HCT116 (cell line): Measurements from ENCODE around the gene TTLL5. TPM values are rescaled to one million over a fixed set of nuclear protein-coding genes. Genes with fewer than 3 reads are reported as not detected.

Experiments
- CBX3 ChIP-seq: IDR thresholded peaks from 2 replicates; pipeline ENCODE4 v1.6.1; 2012; ENCODE audit warnings: low read depth
- JUND ChIP-seq: IDR thresholded peaks from 2 replicates; pipeline ENCODE4 v1.6.1; 2012
- TCF7L2 ChIP-seq: IDR thresholded peaks from 2 replicates; pipeline ENCODE4 v1.7.0; 2011; ENCODE audit warnings: borderline replicate concordance, inconsistent platforms; ENCODE audit not compliant: insufficient read depth, insufficient read length; ENCODE audit errors: extremely low read depth
- ZBTB33 ChIP-seq: IDR thresholded peaks from 2 replicates; pipeline ENCODE4 v1.6.1; 2011; ENCODE audit warnings: mild to moderate bottlenecking, low read length, moderate library complexity; ENCODE audit not compliant: insufficient replicate concordance; ENCODE audit errors: extremely low read depth
- total RNA-seq: library from RNA; stranded (reverse); gene quantifications from one replicate; pipeline ENCODE4 v1.2.1, GENCODE V29; 2021; ENCODE audit not compliant: unreplicated experiment
- TF ChIP-seq, protein P1 (sequence below): IDR thresholded peaks from 2 replicates; pipeline ENCODE4 v1.6.1; 2012; ENCODE audit warnings: low read depth

The TTLL5 gene
- total RNA-seq, 1 experiment from 2014 or later, result 26.2 TPM

GRCh38 chr14:75985618-75986438 is 324.8 kb downstream of the TTLL5 start, which contains the start of gene IFT43 (continued):
- TF ChIP-seq TCF7L2, result no peak
- no peak for TF ChIP-seq JUND
- no peak for TF ChIP-seq CBX3
- TF ChIP-seq, protein P1, sequence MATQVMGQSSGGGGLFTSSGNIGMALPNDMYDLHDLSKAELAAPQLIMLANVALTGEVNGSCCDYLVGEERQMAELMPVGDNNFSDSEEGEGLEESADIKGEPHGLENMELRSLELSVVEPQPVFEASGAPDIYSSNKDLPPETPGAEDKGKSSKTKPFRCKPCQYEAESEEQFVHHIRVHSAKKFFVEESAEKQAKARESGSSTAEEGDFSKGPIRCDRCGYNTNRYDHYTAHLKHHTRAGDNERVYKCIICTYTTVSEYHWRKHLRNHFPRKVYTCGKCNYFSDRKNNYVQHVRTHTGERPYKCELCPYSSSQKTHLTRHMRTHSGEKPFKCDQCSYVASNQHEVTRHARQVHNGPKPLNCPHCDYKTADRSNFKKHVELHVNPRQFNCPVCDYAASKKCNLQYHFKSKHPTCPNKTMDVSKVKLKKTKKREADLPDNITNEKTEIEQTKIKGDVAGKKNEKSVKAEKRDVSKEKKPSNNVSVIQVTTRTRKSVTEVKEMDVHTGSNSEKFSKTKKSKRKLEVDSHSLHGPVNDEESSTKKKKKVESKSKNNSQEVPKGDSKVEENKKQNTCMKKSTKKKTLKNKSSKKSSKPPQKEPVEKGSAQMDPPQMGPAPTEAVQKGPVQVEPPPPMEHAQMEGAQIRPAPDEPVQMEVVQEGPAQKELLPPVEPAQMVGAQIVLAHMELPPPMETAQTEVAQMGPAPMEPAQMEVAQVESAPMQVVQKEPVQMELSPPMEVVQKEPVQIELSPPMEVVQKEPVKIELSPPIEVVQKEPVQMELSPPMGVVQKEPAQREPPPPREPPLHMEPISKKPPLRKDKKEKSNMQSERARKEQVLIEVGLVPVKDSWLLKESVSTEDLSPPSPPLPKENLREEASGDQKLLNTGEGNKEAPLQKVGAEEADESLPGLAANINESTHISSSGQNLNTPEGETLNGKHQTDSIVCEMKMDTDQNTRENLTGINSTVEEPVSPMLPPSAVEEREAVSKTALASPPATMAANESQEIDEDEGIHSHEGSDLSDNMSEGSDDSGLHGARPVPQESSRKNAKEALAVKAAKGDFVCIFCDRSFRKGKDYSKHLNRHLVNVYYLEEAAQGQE, result no peak
- no peak for TF ChIP-seq ZBTB33
- TF ChIP-seq, all 23 proteins: peak for 5
